Hypothalamus (tissue), 51 donors: ENCODE data around the gene CENPP.

Experiments
- DNase-seq, 51 donors: peaks; one replicate each; lab custom pipeline; 2025; lab: John Stamatoyannopoulos, UW

The CENPP gene

GRCh38 chr9:92527832-92528521 is 202.2 kb downstream of the CENPP start:
- no peak for DNase-seq

- no peak for DNase-seq
Observed at GRCh38 chr9:92528522-92528849, 202.7 kb downstream of the CENPP start.

- no peak for DNase-seq
Observed at GRCh38 chr9:92529124-92529523, 203.4 kb downstream of the CENPP start.

GRCh38 chr9:92530893-92531292 is 205.1 kb downstream of the CENPP start:
- DNase-seq, result no peak

- DNase-seq, result no peak
Observed at GRCh38 chr9:92534204-92534603, 208.5 kb downstream of the CENPP start.

GRCh38 chr9:92534674-92535073 is 208.9 kb downstream of the CENPP start:
- DNase-seq, result no peak

GRCh38 chr9:92535940-92536850 is 210.4 kb downstream of the CENPP start, which contains the start of gene ECM2:
Gene ECM2 (minus strand): TSS chr9:92535990. CDS start chr9:92522866, 13,124 bp downstream.
- no peak for DNase-seq

GRCh38 chr9:92538541-92538940 is 212.8 kb downstream of the CENPP start:
- DNase-seq, result no peak

GRCh38 chr9:92543972-92544371 is 218.2 kb downstream of the CENPP start:
- no peak for DNase-seq

- DNase-seq, result no peak
Observed at GRCh38 chr9:92545002-92545510, 219.3 kb downstream of the CENPP start.

GRCh38 chr9:92547356-92547755 is 221.6 kb downstream of the CENPP start:
- DNase-seq, result no peak

GRCh38 chr9:92550765-92551164 is 225.0 kb downstream of the CENPP start:
- DNase-seq, result no peak

- no peak for DNase-seq
Observed at GRCh38 chr9:92558612-92559374, 233.0 kb downstream of the CENPP start.

- no peak for DNase-seq
Observed at GRCh38 chr9:92561374-92562330, 235.9 kb downstream of the CENPP start.

- no peak for DNase-seq
Observed at GRCh38 chr9:92562461-92562967, 236.8 kb downstream of the CENPP start.

- no peak for DNase-seq
Observed at GRCh38 chr9:92563116-92564100, 237.7 kb downstream of the CENPP start.

GRCh38 chr9:92564504-92564903 is 238.8 kb downstream of the CENPP start:
- DNase-seq, result no peak

GRCh38 chr9:92564982-92565381 is 239.2 kb downstream of the CENPP start:
- no peak for DNase-seq
